SK-N-SH treated with all-trans-retinoic acid at 6 μM for 48 hours (cell line): ENCODE measurements around the gene PRDM7.
"Not testable (repeated sequence)": the region's sequence is repeated elsewhere in the genome, so short reads cannot be mapped to it uniquely, and the experiment has no call there.

ENCODE experiments used
- ARNTL ChIP-seq: fragments of 450-650 bp; formaldehyde crosslinking; IDR thresholded peaks from 2 replicates; pipeline ENCODE4 v1.5.0; 2020; ENCODE audit warnings: low read depth, mild to moderate bottlenecking, moderate library complexity, borderline replicate concordance
- CREB5 ChIP-seq: fragments of 250-450 bp; sonication (Bioruptor Pico); IDR thresholded peaks from 2 replicates; pipeline ENCODE4 v1.5.1; 2020; ENCODE audit warnings: low read depth, mild to moderate bottlenecking, moderate library complexity
- ISL1 ChIP-seq: fragments of 250-450 bp; sonication (Bioruptor Pico); IDR thresholded peaks from 2 replicates; pipeline ENCODE4 v2.1.2; 2022; ENCODE audit warnings: mild to moderate bottlenecking, moderate library complexity
- PATZ1 ChIP-seq: fragments of 250-450 bp; sonication (Bioruptor Pico); IDR thresholded peaks from 2 replicates; pipeline ENCODE4 v1.8.0; 2020; ENCODE audit warnings: mild to moderate bottlenecking, moderate library complexity, borderline replicate concordance
- PPARA ChIP-seq: fragments of 250-450 bp; sonication (Bioruptor Pico); IDR thresholded peaks from 2 replicates; pipeline ENCODE4 v1.5.0; 2020; ENCODE audit warnings: mild to moderate bottlenecking, borderline replicate concordance
- RARB ChIP-seq: fragments of 250-450 bp; sonication (Bioruptor Pico); IDR thresholded peaks from 2 replicates; pipeline ENCODE4 v1.8.0; 2021; ENCODE audit warnings: mild to moderate bottlenecking, moderate library complexity
- SNAI2 ChIP-seq: fragments of 250-450 bp; sonication (Bioruptor Pico); IDR thresholded peaks from 2 replicates; pipeline ENCODE4 v1.5.0; 2020; ENCODE audit warnings: mild to moderate bottlenecking, moderate library complexity
- ZC3H10 ChIP-seq: fragments of 250-450 bp; sonication (Bioruptor Pico); IDR thresholded peaks from 2 replicates; pipeline ENCODE4 v1.5.1; 2021; ENCODE audit warnings: mild to moderate bottlenecking, moderate library complexity
- ZFP30 ChIP-seq: fragments of 450-650 bp; formaldehyde crosslinking; IDR thresholded peaks from 2 replicates; pipeline ENCODE4 v1.5.0; 2022; ENCODE audit warnings: mild to moderate bottlenecking, moderate library complexity
- ZNF565 ChIP-seq: fragments of 450-650 bp; formaldehyde crosslinking; conservative IDR thresholded peaks from 2 replicates; pipeline ENCODE4 v1.5.0; 2020; ENCODE audit warnings: low read depth, mild to moderate bottlenecking, moderate library complexity
- ZNF70 ChIP-seq: fragments of 450-650 bp; formaldehyde crosslinking; IDR thresholded peaks from 2 replicates; pipeline ENCODE4 v1.5.0; 2020; ENCODE audit warnings: mild to moderate bottlenecking, moderate library complexity
- TF ChIP-seq, protein P1 (sequence below): fragments of 250-450 bp; sonication (Bioruptor Pico); IDR thresholded peaks from 2 replicates; pipeline ENCODE4 v1.5.0; 2020; ENCODE audit warnings: mild to moderate bottlenecking, moderate library complexity

DNA sequence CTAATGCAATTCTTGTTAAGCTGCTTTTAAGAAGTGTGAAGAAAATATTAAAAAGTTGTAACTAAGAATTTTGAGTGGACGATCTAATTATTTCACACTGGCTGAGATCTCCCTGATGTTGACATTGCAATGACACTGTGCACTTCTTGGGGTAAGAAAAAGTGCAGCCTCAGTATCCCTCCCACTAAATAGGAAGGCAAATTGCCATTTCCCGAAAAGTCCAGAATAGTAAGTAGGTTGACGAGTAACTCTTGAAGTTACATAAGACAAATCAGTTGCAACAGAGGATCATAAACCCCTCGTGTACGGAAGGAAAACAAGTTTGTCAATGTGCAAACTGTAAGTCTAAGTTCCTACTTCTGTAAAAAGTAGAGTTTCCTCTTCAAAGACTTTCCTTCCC, 21.8 kb upstream of the PRDM7 start:
- TF ChIP-seq ZC3H10 (CRISPR knock-in tag); SNAI2 (CRISPR knock-in tag); PATZ1; PPARA; ARNTL (CRISPR knock-in tag); ISL1 (CRISPR knock-in tag); CREB5 (CRISPR knock-in tag); RARB; ZFP30 (CRISPR knock-in tag); ZNF565 (CRISPR knock-in tag); ZNF70 (CRISPR knock-in tag): not testable (repeated sequence)
- TF ChIP-seq, protein P1, sequence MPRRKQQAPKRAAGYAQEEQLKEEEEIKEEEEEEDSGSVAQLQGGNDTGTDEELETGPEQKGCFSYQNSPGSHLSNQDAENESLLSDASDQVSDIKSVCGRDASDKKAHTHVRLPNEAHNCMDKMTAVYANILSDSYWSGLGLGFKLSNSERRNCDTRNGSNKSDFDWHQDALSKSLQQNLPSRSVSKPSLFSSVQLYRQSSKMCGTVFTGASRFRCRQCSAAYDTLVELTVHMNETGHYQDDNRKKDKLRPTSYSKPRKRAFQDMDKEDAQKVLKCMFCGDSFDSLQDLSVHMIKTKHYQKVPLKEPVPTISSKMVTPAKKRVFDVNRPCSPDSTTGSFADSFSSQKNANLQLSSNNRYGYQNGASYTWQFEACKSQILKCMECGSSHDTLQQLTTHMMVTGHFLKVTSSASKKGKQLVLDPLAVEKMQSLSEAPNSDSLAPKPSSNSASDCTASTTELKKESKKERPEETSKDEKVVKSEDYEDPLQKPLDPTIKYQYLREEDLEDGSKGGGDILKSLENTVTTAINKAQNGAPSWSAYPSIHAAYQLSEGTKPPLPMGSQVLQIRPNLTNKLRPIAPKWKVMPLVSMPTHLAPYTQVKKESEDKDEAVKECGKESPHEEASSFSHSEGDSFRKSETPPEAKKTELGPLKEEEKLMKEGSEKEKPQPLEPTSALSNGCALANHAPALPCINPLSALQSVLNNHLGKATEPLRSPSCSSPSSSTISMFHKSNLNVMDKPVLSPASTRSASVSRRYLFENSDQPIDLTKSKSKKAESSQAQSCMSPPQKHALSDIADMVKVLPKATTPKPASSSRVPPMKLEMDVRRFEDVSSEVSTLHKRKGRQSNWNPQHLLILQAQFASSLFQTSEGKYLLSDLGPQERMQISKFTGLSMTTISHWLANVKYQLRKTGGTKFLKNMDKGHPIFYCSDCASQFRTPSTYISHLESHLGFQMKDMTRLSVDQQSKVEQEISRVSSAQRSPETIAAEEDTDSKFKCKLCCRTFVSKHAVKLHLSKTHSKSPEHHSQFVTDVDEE (CRISPR knock-in tag) = not testable (repeated sequence)
